ENCODE measurements around the gene CD276.

The CD276 gene

DNA sequence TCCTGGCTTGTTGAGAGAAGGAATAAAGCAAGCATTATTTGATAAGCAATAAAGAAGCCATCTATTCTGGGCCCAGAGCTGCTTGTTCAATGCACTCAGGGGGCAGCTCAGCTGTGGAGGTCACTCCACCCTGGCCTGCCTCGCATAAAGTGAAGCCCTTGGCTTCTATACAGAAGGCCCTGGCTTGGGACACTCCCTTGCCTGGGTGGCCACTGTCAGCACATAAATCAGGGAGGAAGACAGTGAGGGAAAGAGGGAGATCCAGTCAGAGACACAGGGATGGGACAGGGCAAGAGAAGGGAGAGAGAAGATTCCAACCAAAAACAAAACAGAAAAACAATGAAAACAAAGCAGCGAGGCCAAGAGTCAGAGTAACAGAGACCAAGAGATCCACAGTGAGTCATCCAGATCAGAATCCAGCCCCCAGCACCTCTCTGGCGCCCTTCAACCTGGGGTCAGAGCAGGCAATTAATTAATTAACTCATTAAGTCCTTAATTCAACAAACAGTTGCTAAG is 57.2 kb downstream of the CD276 start:
- TF ChIP-seq, protein P1, sequence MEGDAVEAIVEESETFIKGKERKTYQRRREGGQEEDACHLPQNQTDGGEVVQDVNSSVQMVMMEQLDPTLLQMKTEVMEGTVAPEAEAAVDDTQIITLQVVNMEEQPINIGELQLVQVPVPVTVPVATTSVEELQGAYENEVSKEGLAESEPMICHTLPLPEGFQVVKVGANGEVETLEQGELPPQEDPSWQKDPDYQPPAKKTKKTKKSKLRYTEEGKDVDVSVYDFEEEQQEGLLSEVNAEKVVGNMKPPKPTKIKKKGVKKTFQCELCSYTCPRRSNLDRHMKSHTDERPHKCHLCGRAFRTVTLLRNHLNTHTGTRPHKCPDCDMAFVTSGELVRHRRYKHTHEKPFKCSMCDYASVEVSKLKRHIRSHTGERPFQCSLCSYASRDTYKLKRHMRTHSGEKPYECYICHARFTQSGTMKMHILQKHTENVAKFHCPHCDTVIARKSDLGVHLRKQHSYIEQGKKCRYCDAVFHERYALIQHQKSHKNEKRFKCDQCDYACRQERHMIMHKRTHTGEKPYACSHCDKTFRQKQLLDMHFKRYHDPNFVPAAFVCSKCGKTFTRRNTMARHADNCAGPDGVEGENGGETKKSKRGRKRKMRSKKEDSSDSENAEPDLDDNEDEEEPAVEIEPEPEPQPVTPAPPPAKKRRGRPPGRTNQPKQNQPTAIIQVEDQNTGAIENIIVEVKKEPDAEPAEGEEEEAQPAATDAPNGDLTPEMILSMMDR (IDR thresholded peaks at IDR 0.05; ENCODE audit: low read depth, low read length), result no peak
- H3K4me3 ChIP-seq (ENCODE audit: low read depth, low read length), result no peak overlapping the region

DNA sequence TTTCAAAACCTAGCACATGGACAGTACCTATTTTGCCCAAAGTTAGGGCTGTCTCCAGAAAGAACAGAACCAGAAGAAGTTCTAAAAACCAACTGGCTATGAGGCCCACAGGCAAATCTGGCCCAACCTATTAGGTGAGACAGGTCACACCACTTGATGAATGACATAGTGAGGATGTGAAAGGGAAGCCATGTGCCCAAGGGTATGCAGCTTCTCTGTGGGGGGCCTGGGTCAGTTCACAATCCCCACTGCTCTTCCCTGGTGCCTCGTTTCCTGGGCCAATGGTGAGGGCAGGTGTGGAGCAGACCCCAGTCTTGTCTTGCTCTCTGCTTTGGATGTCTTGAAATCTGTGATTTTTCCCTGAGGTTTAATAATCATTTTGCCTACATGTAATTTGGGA is 60.1 kb downstream of the CD276 start:
- no peak overlapping the region for H3K4me3 ChIP-seq (ENCODE audit: low read depth, low read length)
- TF ChIP-seq, protein P1 (IDR thresholded peaks at IDR 0.05; ENCODE audit: low read depth, low read length), result no peak

DNA sequence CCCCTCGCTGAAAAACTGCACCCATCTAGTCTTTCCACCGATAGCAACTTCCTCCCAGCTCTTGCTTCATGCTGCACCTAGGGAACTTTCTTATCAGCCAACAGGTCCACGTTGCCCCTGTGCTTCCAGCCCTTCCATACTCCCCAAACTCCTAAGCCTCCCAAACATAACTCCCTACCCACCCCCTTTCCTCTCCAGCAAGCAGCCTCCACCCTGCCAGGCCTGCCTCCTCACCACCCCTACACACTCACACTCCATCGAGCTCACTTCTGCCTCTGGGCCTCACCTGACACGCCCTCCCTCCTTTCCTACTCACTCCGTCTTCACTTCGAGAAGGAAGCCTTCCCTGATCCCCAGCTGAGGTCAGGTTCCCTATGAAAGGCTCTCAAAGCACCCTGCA is 60.9 kb downstream of the CD276 start:
- H3K4me3 ChIP-seq (ENCODE audit: low read depth, low read length), result no peak overlapping the region
- TF ChIP-seq, protein P1 (IDR thresholded peaks at IDR 0.05; ENCODE audit: low read depth, low read length), result no peak

DNA sequence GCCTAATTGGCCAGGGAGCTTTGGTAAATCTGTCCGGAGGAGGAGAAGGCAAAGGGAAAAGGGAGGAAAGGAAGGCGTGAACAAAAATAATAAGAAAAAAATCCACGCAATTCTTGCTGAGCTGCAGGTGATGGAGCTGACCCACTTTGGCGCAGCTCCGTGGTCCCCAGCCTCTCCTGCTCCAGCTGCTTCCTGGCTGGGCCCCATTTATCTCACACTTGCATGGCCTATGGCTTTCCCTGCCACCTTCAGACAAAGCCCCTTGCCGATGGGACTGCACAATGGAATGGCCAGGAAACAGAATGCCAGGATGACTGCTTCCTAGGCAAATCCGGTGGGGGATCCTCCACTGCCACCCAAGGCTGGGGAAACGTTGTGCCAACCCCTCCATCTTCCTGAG is 62.1 kb downstream of the CD276 start:
- TF ChIP-seq, protein P1 (IDR thresholded peaks at IDR 0.05; ENCODE audit: low read depth, low read length), result no peak

DNA sequence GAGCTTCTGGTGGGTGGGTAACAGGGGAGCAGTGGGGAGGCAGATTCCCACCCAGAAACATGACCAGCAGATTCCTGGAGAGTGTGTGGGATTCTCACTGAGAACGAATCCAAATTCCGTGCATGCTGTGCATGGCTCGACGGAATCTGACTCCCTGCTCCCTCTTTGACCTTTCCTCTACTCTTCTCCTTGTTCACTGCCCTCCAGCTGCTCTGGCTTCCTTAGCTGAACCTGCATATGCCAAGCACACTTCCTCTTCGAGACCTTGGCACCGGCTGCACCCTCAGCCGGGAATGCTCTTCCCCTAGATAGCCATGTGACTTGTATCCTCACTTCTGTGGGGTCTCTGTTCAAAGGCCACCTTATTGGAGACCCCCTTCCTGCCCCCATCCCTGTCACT is 62.7 kb downstream of the CD276 start:
- no peak overlapping the region for H3K4me3 ChIP-seq (ENCODE audit: low read depth, low read length)
- TF ChIP-seq, protein P1 (IDR thresholded peaks at IDR 0.05; ENCODE audit: low read depth, low read length), result no peak

More for the DNA sequence above, 62.1 kb downstream of the CD276 start:
- no peak overlapping the region for H3K4me3 ChIP-seq (ENCODE audit: low read depth, low read length)

DNA sequence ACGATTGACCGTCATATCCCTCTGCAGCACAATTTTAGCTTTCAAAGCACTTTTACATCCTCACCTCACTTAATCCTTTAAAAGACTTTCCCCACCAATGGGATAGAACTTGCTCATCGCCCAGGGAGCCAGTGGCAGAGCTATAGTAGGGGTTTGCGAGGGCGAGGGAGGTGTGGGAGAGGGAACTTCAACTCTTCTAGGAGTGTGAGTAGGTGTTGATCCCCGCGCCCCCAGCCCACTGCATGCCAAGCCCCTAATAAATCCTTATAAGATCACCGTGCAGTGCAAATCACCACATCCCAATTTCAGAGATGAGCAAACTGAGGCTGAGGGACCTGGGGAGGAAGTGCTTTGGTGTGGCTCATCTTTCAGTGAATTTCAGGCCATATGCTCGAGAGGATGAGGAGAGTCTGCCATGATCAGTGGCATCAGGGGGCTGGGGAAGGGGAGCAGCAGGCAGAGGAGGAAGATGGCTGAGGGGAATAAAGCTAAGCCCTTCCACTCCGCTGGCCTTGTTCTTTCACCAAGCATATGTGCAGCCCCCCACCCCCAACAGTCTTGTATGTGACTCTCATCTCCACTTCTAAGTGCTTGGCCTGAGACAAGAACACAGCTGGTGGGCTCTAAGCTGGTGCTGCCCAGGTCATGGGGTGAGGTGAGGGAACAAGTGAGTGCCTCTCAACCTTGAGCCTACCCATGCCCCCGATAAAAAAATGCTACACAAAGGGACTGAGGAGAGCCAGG is 63.8 kb downstream of the CD276 start:
- H3K4me3 ChIP-seq (ENCODE audit: low read depth, low read length), result no peak overlapping the region
- TF ChIP-seq, protein P1 (IDR thresholded peaks at IDR 0.05; ENCODE audit: low read depth, low read length), result no peak

DNA sequence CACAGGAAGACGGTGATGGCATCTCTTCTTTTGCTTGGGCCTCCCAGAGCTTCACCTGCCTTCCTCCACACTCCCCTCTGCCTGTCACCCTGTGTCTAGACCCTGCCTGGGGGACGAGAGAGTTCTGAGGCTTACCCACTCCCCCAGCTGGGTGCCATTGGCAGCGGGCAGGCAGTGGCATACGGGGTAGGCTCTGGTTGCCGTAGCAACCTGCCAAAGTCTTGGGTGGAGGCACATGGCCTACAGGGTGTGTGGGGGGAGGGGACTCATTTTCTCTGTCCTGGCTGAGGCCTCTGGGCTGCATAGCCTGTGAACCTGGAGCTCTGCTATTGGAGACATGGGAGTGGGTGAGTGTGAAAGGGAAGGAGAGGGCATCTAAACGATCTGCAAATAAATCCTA is 64.5 kb downstream of the CD276 start:
- no peak overlapping the region for H3K4me3 ChIP-seq (ENCODE audit: low read depth, low read length)
- TF ChIP-seq, protein P1 (IDR thresholded peaks at IDR 0.05; ENCODE audit: low read depth, low read length), result no peak

All from WI38 (cell line).